PC-3 (cell line): Measurements from ENCODE around the gene USP25. TPM values are rescaled to one million over a fixed set of nuclear protein-coding genes. Genes with fewer than 3 reads are reported as not detected.

Experiments
- ATAC-seq: fragments of 200-7000 bp; cut with Tn5 transposase; 2 replicates; pipeline ENCODE4 v1.9.1; 2020; ENCODE audit warnings: mild to moderate bottlenecking, moderate library complexity
- BruUV-seq: library from RNA; stranded (reverse); fragments of 400-500 nt; replicated peaks from 2 replicates; lab custom pipeline; 2021; lab: Mats Ljungman, UMichigan
- CTCF ChIA-PET: fragments of 300-600 bp; sonication (Branson Sonifier 250); formaldehyde crosslinking; loops from one replicate; lab custom pipeline; 2022; ENCODE audit warnings: antibody characterized with exemption; lab: Charles Lee
- POLR2A ChIA-PET: fragments of 300-600 bp; sonication (Branson Sonifier 250); formaldehyde crosslinking; loops from one replicate; lab custom pipeline; 2022; ENCODE audit warnings: antibody characterized with exemption; ENCODE audit not compliant: unreplicated experiment; lab: Charles Lee
- DNase-seq: peaks from one replicate; pipeline ENCODE4 v3.0.0-alpha.2; 2015
- H2AFZ ChIP-seq: fragments of 300-600 bp; sonication (generic); 2 replicates; pipeline ENCODE4 v1.6.0; 2016; ENCODE audit warnings: antibody characterized with exemption, low read length
- H3F3A ChIP-seq: fragments of 300-600 bp; sonication (generic); one replicate; pipeline ENCODE4 v1.6.0; 2017; ENCODE audit warnings: antibody characterized with exemption, low read length, control low read depth, mild to moderate bottlenecking; ENCODE audit not compliant: unreplicated experiment
- H3K27ac ChIP-seq: fragments of 300-600 bp; sonication (generic); 2 replicates; pipeline ENCODE4 v1.5.1; 2016; ENCODE audit warnings: mild to moderate bottlenecking, low read length
- H3K27me3 ChIP-seq: fragments of 300-600 bp; sonication (generic); 2 replicates; pipeline ENCODE4 v1.6.1; 2016; ENCODE audit warnings: low read length, mixed read lengths
- H3K36me3 ChIP-seq: fragments of 300-600 bp; sonication (generic); 2 replicates; pipeline ENCODE4 v1.6.1; 2016; ENCODE audit warnings: low read depth, mixed run types, low read length, mixed read lengths
- H3K4me1 ChIP-seq: fragments of 300-600 bp; sonication (generic); 2 replicates; pipeline ENCODE4 v1.5.1; 2016; ENCODE audit warnings: low read length; ENCODE audit not compliant: insufficient read depth
- H3K4me2 ChIP-seq: fragments of 300-600 bp; sonication (generic); 2 replicates; pipeline ENCODE4 v1.6.0; 2016; ENCODE audit warnings: low read length
- H3K4me3 ChIP-seq: fragments of 300-600 bp; sonication (generic); 2 replicates; pipeline ENCODE4 v1.5.1; 2016; ENCODE audit warnings: mild to moderate bottlenecking, low read length, mixed read lengths
- H3K79me2 ChIP-seq: fragments of 300-600 bp; sonication (generic); 2 replicates; pipeline ENCODE4 v1.6.1; 2017; ENCODE audit warnings: low read length, mixed read lengths
- H3K9ac ChIP-seq: fragments of 300-600 bp; sonication (generic); 2 replicates; pipeline ENCODE4 v1.6.0; 2016; ENCODE audit warnings: mild to moderate bottlenecking, low read length
- H3K9me2 ChIP-seq: fragments of 300-600 bp; sonication (generic); replicated peaks from 2 replicates; pipeline ENCODE4 v1.6.1; 2016; ENCODE audit warnings: mixed run types, low read length, mixed read lengths
- H3K9me3 ChIP-seq: fragments of 300-600 bp; sonication (generic); 2 replicates; pipeline ENCODE4 v1.6.1; 2016; ENCODE audit warnings: low read length, mixed read lengths
- H4K20me1 ChIP-seq: fragments of 300-600 bp; sonication (generic); 2 replicates; pipeline ENCODE4 v1.6.1; 2016; ENCODE audit warnings: low read length, mixed read lengths
- CTCF ChIP-seq: fragments of 300-600 bp; sonication (generic); conservative IDR thresholded peaks from 2 replicates; pipeline ENCODE4 v1.5.1; 2017; ENCODE audit warnings: antibody characterized with exemption, low read depth, mild to moderate bottlenecking, low read length
- EZH2 ChIP-seq: fragments of 300-600 bp; sonication (generic); IDR thresholded peaks from one replicate; pipeline ENCODE4 v1.6.1; 2017; ENCODE audit warnings: antibody characterized with exemption, mild to moderate bottlenecking, low read length; ENCODE audit not compliant: unreplicated experiment
- EZH2phosphoT487 ChIP-seq: fragments of 300-600 bp; sonication (generic); IDR thresholded peaks from 2 replicates; pipeline ENCODE4 v1.6.1; 2018; ENCODE audit warnings: mild to moderate bottlenecking, antibody characterized with exemption, low read length, borderline replicate concordance
- intact Hi-C: fragments of 100-400 bp; cut with micrococcal nuclease; formaldehyde crosslinking; loops from 2 replicates; pipeline ENCODE4 v1.9.0; 2023
- total RNA-seq: library from RNA; depleted of rRNA; stranded (reverse); fragments of >200 nt; gene quantifications from 2 replicates; pipeline ENCODE4 v1.2.3, GENCODE V29; 2014

Gene USP25
- total RNA-seq, 1 experiment from 2014 or later, result 54.4 TPM

- CTCF ChIA-PET, result no interaction called here
- Histone ChIP-seq H3K9me3 (no peaks in the 10 kb centered on the region), H3K4me3 (no peak overlapping the region), H3K27ac (no peak overlapping the region), H3K9ac (no peak overlapping the region), H4K20me1 (no peaks in the 10 kb centered on the region), H3K4me1 (peaks cover 23% of the 10 kb centered on the region), H3K36me3 (no peaks in the 10 kb centered on the region; the same call in 1 of the 2 replicates), H2AFZ (no peak overlapping the region), H3K27me3 (no peaks in the 10 kb centered on the region), H3K79me2 (peaks cover 17% of the 10 kb centered on the region; the same call in 1 of the 2 replicates), H3K4me2 (no peak overlapping the region), H3K9me2 (no peaks in the 10 kb centered on the region), H3F3A (no peaks in the 10 kb centered on the region)
- ATAC-seq, result no peak
- DNase-seq, result no peak
- intact Hi-C loops, result no loop called here
- POLR2A ChIA-PET, result interaction anchor here (0.6 kb wide), 1 partner anchor 201 kb away, joined by 3 read pairs; no protein-coding TSS in a partner anchor
- TF ChIP-seq EZH2phosphoT487, result no peak
- no peak for TF ChIP-seq EZH2
- no peak for TF ChIP-seq CTCF
- BruUV-seq, result no TSS peak
Observed at GRCh38 chr21:15793109-15793508, 63.3 kb downstream of the USP25 start.

- Histone ChIP-seq H3K36me3 (no peaks in the 10 kb centered on the region; the same call in 1 of the 2 replicates), H3F3A (no peaks in the 10 kb centered on the region), H3K9me2 (no peaks in the 10 kb centered on the region), H3K9ac (no peak overlapping the region), H2AFZ (no peak overlapping the region), H3K4me1 (peaks cover 22% of the 10 kb centered on the region), H3K9me3 (no peaks in the 10 kb centered on the region), H3K79me2 (peaks cover 17% of the 10 kb centered on the region; the same call in 1 of the 2 replicates), H3K4me3 (no peak overlapping the region), H3K27ac (no peak overlapping the region), H3K4me2 (no peak overlapping the region), H3K27me3 (no peaks in the 10 kb centered on the region), H4K20me1 (no peaks in the 10 kb centered on the region)
- CTCF ChIA-PET, result no interaction called here
- no TSS peak for BruUV-seq
- ATAC-seq (no peak), DNase-seq (no peak)
- intact Hi-C loops, result no loop called here
- TF ChIP-seq EZH2phosphoT487 (no peak), CTCF (no peak), EZH2 (no peak)
- POLR2A ChIA-PET, result interaction anchor here (0.6 kb wide), 2 partner anchors 174 to 202 kb away, joined by 3 to 13 read pairs; no protein-coding TSS in a partner anchor
Observed at GRCh38 chr21:15793550-15794235, 63.9 kb downstream of the USP25 start.
